AG04450 (cell line): ENCODE measurements around the gene IMPDH1. TPM values are rescaled to one million over a fixed set of nuclear protein-coding genes. Genes with fewer than 3 reads are reported as not detected.

Source experiments
- CTCF ChIA-PET: fragments of 300-600, 350-600 bp; formaldehyde crosslinking; extraction: SDS; loops from one replicate; lab custom pipeline; 2022; ENCODE audit warnings: antibody characterized with exemption, inconsistent platforms; lab: Charles Lee
- POLR2A ChIA-PET: fragments of 350-600 bp; formaldehyde crosslinking; extraction: SDS; loops from one replicate; lab custom pipeline; 2021; ENCODE audit warnings: antibody characterized with exemption, inconsistent platforms; lab: Yijun Ruan, JAX
- DNase-seq: peaks from one replicate; pipeline ENCODE4 v3.0.0-alpha.2; 2011; ENCODE audit warnings: low read depth, low spot score
- H3K27ac ChIP-seq: one replicate; pipeline ENCODE4 v1.5.1; 2012; ENCODE audit warnings: low read depth, low read length, control low read depth
- H3K27me3 ChIP-seq: one replicate; pipeline ENCODE4 v1.6.0; 2012; ENCODE audit warnings: low read length; ENCODE audit not compliant: control insufficient read depth, insufficient read depth
- H3K4me3 ChIP-seq: 2 replicates; pipeline ENCODE4 v1.5.1; 2011; ENCODE audit warnings: mild to moderate bottlenecking, low read depth, low read length, control low read depth
- H3K9me3 ChIP-seq: 2 replicates; pipeline ENCODE4 v1.5.1; 2012; ENCODE audit warnings: low read length; ENCODE audit not compliant: control insufficient read depth, insufficient read depth
- polyA plus RNA-seq: library from polyadenylated mRNA; depleted of rRNA; stranded (reverse); fragments of >200 nt; gene quantifications from 2 replicates; pipeline ENCODE4 v1.2.3, GENCODE V29; 2011
- TF ChIP-seq, protein P1 (sequence below): IDR thresholded peaks from 2 replicates; pipeline ENCODE4 v1.5.1; 2011; ENCODE audit warnings: low read depth, low read length, control low read depth, inconsistent platforms

The IMPDH1 gene
- polyA plus RNA-seq, 1 experiment = 43.8 TPM

DNA sequence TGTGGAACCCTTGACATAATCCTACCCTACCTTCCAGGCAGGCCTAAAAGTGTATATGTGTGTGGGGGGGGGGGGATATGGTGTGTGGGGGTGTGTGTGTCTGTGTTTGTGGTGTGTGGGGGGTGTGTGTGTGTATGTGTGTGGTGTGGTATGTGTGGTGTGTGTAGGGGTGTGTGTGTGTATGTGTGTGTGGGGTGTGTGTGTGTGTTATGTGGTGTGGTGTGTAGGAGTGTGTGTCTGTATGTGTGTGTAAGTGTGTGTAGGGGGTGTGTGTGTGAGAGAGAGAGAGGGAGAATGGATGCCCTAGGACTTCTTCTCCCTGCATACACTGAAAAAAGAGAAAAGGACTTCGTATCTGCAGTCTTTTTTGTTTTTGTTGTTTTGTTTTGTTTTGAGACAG, 12.3 kb upstream of the IMPDH1 start:
- no peak overlapping the region for H3K27ac ChIP-seq
- peaks cover 11% of the 10 kb centered on the region for H3K27me3 ChIP-seq
- POLR2A ChIA-PET = no interaction called here
- H3K4me3 ChIP-seq = no peak overlapping the region
- no peaks in the 10 kb centered on the region for H3K9me3 ChIP-seq
- DNase-seq = no peak
- TF ChIP-seq, protein P1, sequence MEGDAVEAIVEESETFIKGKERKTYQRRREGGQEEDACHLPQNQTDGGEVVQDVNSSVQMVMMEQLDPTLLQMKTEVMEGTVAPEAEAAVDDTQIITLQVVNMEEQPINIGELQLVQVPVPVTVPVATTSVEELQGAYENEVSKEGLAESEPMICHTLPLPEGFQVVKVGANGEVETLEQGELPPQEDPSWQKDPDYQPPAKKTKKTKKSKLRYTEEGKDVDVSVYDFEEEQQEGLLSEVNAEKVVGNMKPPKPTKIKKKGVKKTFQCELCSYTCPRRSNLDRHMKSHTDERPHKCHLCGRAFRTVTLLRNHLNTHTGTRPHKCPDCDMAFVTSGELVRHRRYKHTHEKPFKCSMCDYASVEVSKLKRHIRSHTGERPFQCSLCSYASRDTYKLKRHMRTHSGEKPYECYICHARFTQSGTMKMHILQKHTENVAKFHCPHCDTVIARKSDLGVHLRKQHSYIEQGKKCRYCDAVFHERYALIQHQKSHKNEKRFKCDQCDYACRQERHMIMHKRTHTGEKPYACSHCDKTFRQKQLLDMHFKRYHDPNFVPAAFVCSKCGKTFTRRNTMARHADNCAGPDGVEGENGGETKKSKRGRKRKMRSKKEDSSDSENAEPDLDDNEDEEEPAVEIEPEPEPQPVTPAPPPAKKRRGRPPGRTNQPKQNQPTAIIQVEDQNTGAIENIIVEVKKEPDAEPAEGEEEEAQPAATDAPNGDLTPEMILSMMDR = no peak
- CTCF ChIA-PET = interaction anchor here (1.0 to 2.9 kb wide), 3 partner anchors 24 to 38 kb away, joined by 3 to 8 read pairs (median 3); no protein-coding TSS in a partner anchor

DNA sequence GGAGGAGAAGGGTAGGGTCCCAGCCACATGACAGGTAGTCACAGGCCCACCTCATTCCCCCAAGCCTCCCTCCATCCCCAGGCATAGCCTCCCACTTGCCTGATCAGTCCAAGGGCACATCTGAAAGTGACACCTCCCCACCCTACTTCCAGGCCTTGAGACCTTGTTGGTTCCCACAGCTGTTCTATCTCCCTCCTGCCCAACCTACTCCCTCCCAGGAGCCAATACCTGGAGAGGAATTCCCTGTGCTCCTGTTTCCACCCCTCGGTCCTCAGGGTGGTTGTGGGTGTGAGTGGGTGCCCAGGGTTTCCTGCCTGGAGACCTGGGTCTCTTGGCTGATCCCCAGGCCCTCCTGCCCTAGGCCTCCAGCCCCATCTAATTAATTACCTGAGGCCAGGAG, 11.6 kb upstream of the IMPDH1 start:
- ChIA-PET POLR2A (no interaction called here), CTCF (interaction anchor here (1.0 to 2.9 kb wide), 3 partner anchors 23 to 38 kb away, joined by 3 to 8 read pairs (median 3); no protein-coding TSS in a partner anchor)
- Histone ChIP-seq H3K27me3 (peaks cover 11% of the 10 kb centered on the region), H3K9me3 (no peaks in the 10 kb centered on the region), H3K27ac (no peak overlapping the region), H3K4me3 (no peak overlapping the region)
- DNase-seq = no peak
- TF ChIP-seq, protein P1 = no peak

DNA sequence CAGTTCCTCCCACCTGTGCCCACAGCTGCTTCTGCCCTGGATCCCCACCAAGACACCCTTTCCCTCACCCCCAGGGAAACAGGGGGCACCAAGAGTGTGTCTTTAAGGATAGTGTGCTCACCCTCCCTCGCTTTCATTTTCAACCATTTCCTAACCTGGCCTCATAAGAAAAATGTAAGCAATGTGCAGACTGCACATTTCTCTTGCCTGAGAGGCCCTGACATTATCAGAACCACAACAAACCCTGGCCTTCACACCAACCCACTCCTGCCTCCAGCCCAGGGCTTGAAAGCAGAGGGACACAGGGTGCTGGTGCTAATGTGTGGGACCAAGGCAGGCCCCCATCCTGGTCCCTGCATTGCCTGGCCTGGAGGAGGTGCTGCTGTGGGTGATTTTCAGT, 11.0 kb upstream of the IMPDH1 start:
- H3K27ac ChIP-seq = no peak overlapping the region
- ChIA-PET POLR2A (no interaction called here), CTCF (interaction anchor here (1.0 to 2.9 kb wide), 3 partner anchors 23 to 73 kb away, joined by 3 to 8 read pairs (median 3); no protein-coding TSS in a partner anchor)
- peaks cover 11% of the 10 kb centered on the region for H3K27me3 ChIP-seq
- no peaks in the 10 kb centered on the region for H3K9me3 ChIP-seq
- TF ChIP-seq, protein P1 = no peak
- H3K4me3 ChIP-seq = no peak overlapping the region
- DNase-seq = no peak

DNA sequence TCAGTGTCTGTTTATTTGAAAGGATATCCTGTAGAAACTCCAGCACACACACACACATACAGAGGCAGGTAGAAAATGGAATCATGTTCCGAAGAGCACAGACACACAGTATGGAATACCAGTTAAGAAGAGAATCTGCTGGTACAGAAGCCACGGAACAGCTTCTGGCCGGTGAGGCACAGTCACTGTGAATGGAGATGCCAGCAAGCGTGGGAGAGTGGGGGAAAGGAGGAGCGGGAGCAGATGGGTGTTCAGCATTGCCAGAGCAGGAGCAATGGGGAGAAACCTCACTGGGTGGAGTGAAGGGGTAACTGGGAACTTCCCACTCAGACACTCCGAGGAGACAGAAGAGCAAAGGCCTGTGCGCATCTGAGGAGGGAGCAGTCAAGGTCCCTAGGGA, 9.5 kb upstream of the IMPDH1 start:
- CTCF ChIA-PET = interaction anchor here (0.5 to 9.5 kb wide), 4 partner anchors 8 to 55 kb away, joined by 3 to 138 read pairs (median 16); no protein-coding TSS in a partner anchor
- Histone ChIP-seq H3K27me3 (peaks cover 15% of the 10 kb centered on the region), H3K9me3 (no peaks in the 10 kb centered on the region), H3K27ac (no peak overlapping the region), H3K4me3 (no peak overlapping the region)
- POLR2A ChIA-PET = no interaction called here
- DNase-seq = no peak
- TF ChIP-seq, protein P1 = no peak

DNA sequence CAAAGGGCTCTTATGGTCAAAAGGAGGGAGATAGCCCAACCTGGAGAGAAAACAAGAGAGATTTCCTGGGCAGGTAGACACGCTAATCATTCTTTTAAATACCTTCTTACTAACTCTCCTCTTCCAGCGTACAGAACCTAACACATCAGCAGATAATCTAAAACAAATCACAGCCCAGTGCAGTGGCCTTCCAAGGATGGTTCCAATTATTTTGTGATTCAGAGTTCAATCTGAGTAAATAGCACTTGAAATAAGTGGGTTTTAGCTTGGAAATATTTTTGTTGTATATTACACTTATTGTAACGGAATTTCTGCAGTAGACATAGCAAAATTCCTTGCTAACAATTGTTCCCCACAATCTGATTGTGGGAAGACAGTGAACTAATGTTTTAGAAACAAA, 7.3 kb upstream of the IMPDH1 start:
- peaks cover 23% of the 10 kb centered on the region for H3K27me3 ChIP-seq
- TF ChIP-seq, protein P1 = no peak
- ChIA-PET POLR2A (no interaction called here), CTCF (interaction anchor here (1.6 to 9.5 kb wide), 3 partner anchors 10 to 44 kb away, joined by 10 to 138 read pairs (median 25); no protein-coding TSS in a partner anchor)
- no peak overlapping the region for H3K4me3 ChIP-seq
- no peak for DNase-seq
- H3K27ac ChIP-seq = no peak overlapping the region
- no peaks in the 10 kb centered on the region for H3K9me3 ChIP-seq
